ENCODE measurements around the gene PDE4D. TPM values are rescaled to one million over a fixed set of nuclear protein-coding genes. Genes with fewer than 3 reads are reported as not detected.

The PDE4D gene
- total RNA-seq, 4 donors from 2014 or later = 6.0 to 36.2 (median 10.0) TPM

- Histone ChIP-seq H3K36me3 (no peaks in the 10 kb centered on the region), H3K27ac (no peak overlapping the region), H3K27me3 (no peaks in the 10 kb centered on the region), H3K4me1 (peaks cover 0 to 6% (median 0%) of the 10 kb centered on the region in 3 donors), H3K4me3 (no peak overlapping the region), H3K9me3 (no peaks in the 10 kb centered on the region)
- no peak for TF ChIP-seq POLR2A (IDR thresholded peaks at IDR 0.05)
- TF ChIP-seq, protein P1, sequence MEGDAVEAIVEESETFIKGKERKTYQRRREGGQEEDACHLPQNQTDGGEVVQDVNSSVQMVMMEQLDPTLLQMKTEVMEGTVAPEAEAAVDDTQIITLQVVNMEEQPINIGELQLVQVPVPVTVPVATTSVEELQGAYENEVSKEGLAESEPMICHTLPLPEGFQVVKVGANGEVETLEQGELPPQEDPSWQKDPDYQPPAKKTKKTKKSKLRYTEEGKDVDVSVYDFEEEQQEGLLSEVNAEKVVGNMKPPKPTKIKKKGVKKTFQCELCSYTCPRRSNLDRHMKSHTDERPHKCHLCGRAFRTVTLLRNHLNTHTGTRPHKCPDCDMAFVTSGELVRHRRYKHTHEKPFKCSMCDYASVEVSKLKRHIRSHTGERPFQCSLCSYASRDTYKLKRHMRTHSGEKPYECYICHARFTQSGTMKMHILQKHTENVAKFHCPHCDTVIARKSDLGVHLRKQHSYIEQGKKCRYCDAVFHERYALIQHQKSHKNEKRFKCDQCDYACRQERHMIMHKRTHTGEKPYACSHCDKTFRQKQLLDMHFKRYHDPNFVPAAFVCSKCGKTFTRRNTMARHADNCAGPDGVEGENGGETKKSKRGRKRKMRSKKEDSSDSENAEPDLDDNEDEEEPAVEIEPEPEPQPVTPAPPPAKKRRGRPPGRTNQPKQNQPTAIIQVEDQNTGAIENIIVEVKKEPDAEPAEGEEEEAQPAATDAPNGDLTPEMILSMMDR (IDR thresholded peaks at IDR 0.05) = no peak
- DNase-seq = no peak
- intact Hi-C loops (cut with DNase I) = no loop called here
These were observed 644.4 kb downstream of the PDE4D start for GRCh38 chr5:59249160-59249559.

GRCh38 chr5:59246882-59247281, 646.6 kb downstream of the PDE4D start:
- TF ChIP-seq, protein P1 (IDR thresholded peaks at IDR 0.05) = no peak
- TF ChIP-seq POLR2A (IDR thresholded peaks at IDR 0.05) = no peak
- Histone ChIP-seq H3K27ac (peak overlapping the region in 2 of 4 donors; percentile 0 to 15), H3K9me3 (no peaks in the 10 kb centered on the region), H3K4me3 (no peak overlapping the region), H3K4me1 (peaks cover 0 to 6% (median 0%) of the 10 kb centered on the region in 3 donors), H3K36me3 (no peaks in the 10 kb centered on the region), H3K27me3 (no peaks in the 10 kb centered on the region)
- DNase-seq = no peak
- intact Hi-C loops (cut with DNase I) = no loop called here

DNA sequence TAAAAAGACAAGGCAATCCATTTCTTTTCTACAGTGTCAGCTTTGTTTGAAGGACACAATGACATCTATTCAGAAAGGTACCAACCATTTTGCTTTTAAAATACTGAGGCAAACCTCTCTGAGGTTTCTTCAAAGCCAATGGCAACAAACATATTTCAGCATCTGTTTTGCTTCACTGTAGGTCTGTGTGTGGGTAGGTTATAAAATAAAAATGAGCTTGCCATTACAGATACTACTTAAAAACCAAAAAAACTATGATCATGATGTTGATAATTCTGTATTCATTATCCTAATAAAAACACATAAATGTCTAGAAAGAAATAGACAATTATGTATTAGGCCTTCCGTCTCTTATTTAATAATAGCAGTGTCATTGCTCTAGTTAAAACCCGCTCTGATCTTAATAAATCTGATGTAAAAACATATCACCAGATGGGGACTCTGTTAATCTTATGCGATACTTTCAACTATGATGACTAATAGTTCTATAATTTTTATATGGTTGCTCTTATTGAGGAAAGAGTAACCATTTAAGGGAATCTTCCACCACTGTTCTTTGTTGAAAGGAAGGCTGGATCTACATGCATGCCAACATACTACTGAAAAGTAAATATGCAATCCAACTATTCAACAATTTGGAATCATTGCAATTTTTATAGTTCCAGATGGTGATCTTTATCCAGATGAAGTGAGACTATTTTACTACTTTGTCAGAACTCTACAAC, 647.2 kb downstream of the PDE4D start:
- Histone ChIP-seq H3K4me3 (no peak overlapping the region), H3K36me3 (no peaks in the 10 kb centered on the region), H3K27ac (peak overlapping the region in 3 of 4 donors; percentile 16 to 58 (median 38)), H3K27me3 (no peaks in the 10 kb centered on the region), H3K9me3 (no peaks in the 10 kb centered on the region), H3K4me1 (peaks cover 0 to 6% (median 0%) of the 10 kb centered on the region in 3 donors)
- 52% methylated on average over 3 of the region's 3 CpGs for WGBS, 2 donors
- DNase-seq = no peak
- intact Hi-C loops (cut with DNase I) = no loop called here
- no peak for TF ChIP-seq POLR2A (IDR thresholded peaks at IDR 0.05)
- TF ChIP-seq, protein P1 (IDR thresholded peaks at IDR 0.05) = no peak

DNA sequence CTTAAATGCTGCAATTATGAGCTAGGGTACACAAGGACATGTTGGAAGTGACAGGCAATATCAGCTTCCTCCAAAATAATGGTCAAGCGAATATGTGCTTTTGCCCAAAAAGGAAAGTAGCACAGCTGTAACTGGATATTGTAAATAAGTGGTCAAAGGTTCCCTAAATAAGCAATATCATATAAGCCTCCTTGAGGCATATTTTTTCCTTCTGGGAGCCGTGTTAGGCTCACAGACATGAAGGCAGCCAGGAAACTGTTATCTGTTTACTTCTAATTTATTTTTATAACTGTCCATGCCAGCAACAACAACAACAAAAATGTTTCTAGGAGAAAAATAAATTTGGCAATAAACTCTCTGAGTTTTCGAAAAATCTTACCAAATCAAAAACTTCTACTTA, 648.3 kb downstream of the PDE4D start:
- intact Hi-C loops (cut with DNase I) = no loop called here
- no peaks in the 10 kb centered on the region for H3K27me3 ChIP-seq
- WGBS, 2 donors = 50 to 54% methylated on average over 3 of the region's 3 CpGs
- no peak for DNase-seq
- H3K27ac ChIP-seq = peak overlapping the region in 3 of 4 donors; percentile 38 to 58 (median 42)
- H3K36me3 ChIP-seq = no peaks in the 10 kb centered on the region
- TF ChIP-seq POLR2A (IDR thresholded peaks at IDR 0.05) = no peak
- TF ChIP-seq, protein P1 (IDR thresholded peaks at IDR 0.05) = no peak
- no peaks in the 10 kb centered on the region for H3K9me3 ChIP-seq
- no peak overlapping the region for H3K4me3 ChIP-seq
- H3K4me1 ChIP-seq = peaks cover 0 to 6% (median 0%) of the 10 kb centered on the region in 3 donors

DNA sequence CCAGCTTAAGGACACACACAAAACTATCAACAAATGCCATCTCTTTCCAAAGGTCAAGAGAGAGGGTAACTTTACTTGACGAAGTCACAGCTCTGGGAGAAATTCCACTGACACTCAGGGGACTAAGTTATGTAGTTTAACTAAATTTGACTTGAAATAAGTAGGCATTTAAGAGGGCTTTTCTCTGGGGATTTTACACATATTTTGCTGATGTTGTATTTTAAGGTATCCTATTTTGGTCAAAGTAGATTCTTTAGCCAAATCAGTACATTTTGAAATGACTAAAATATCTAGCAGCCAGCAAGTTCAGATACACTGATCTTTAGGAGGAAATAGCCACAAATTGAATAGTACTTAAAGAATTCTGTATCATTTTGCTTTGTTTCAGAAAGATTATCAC, 652.0 kb downstream of the PDE4D start:
- intact Hi-C loops (cut with DNase I) = no loop called here

More for the DNA sequence above, 652.0 kb downstream of the PDE4D start:
- H3K4me3 ChIP-seq = no peak overlapping the region
- no peak for DNase-seq
- WGBS, 2 donors = 52 to 59% methylated on average over 1 of the region's 1 CpG
- no peaks in the 10 kb centered on the region for H3K9me3 ChIP-seq
- H3K27me3 ChIP-seq = no peaks in the 10 kb centered on the region
- no peak overlapping the region for H3K27ac ChIP-seq
- peaks cover 0 to 6% (median 0%) of the 10 kb centered on the region in 3 donors for H3K4me1 ChIP-seq
- no peaks in the 10 kb centered on the region for H3K36me3 ChIP-seq
- TF ChIP-seq POLR2A (IDR thresholded peaks at IDR 0.05) = no peak

Measured in esophagus squamous epithelium (tissue), 5 donors.